Stimulated activated CD4-positive, alpha-beta T cell treated with anti-CD3 and anti-CD28 coated beads, TNF-alpha, amount 100 ng/mL, for 24 hours (primary cell): Measurements from ENCODE around the gene HIC2.
"Not testable (repeated sequence)": the region's sequence is repeated elsewhere in the genome, so short reads cannot be mapped to it uniquely, and the experiment has no call there.

Experiments
- DNase-seq, 3 experiments: peaks; one replicate each; pipeline ENCODE4 v3.0.0-alpha.2; 2020; ENCODE audit warnings: low read depth in 3 of 3

HIC2 gene

GRCh38 chr22:21435998-21436810 lies 19.0 kb downstream of the HIC2 start:
- DNase-seq, result not testable (repeated sequence)

- DNase-seq, result not testable (repeated sequence)
These were observed 20.8 kb downstream of the HIC2 start for GRCh38 chr22:21438013-21438412.

GRCh38 chr22:21440018-21440636 lies 23.0 kb downstream of the HIC2 start:
- not testable (repeated sequence) for DNase-seq

GRCh38 chr22:21440676-21441075 lies 23.5 kb downstream of the HIC2 start:
- DNase-seq, result not testable (repeated sequence)

- not testable (repeated sequence) for DNase-seq
These were observed 24.0 kb downstream of the HIC2 start for GRCh38 chr22:21441170-21441569.

GRCh38 chr22:21442123-21442522 lies 25.0 kb downstream of the HIC2 start:
- not testable (repeated sequence) for DNase-seq

- DNase-seq, result not testable (repeated sequence)
These were observed 25.5 kb downstream of the HIC2 start for GRCh38 chr22:21442646-21443045.

GRCh38 chr22:21443057-21443734 lies 26.0 kb downstream of the HIC2 start:
- DNase-seq, result no peak

GRCh38 chr22:21443735-21444421 lies 26.7 kb downstream of the HIC2 start:
- no peak for DNase-seq

- DNase-seq, result no peak
These were observed 27.7 kb downstream of the HIC2 start for GRCh38 chr22:21444701-21445436.

- no peak for DNase-seq
These were observed 28.4 kb downstream of the HIC2 start for GRCh38 chr22:21445437-21446127.

- DNase-seq, result no peak
These were observed 29.1 kb downstream of the HIC2 start for GRCh38 chr22:21446128-21446826.

GRCh38 chr22:21446827-21447690 lies 29.9 kb downstream of the HIC2 start:
- DNase-seq, result no peak

- DNase-seq, result no peak
These were observed 30.7 kb downstream of the HIC2 start for GRCh38 chr22:21447694-21448402.

GRCh38 chr22:21448627-21449416 lies 31.7 kb downstream of the HIC2 start:
- no peak for DNase-seq

- no peak for DNase-seq
These were observed 32.6 kb downstream of the HIC2 start for GRCh38 chr22:21449531-21450319.

- no peak for DNase-seq
These were observed 33.2 kb downstream of the HIC2 start for GRCh38 chr22:21450320-21450831.
